HG03097 (cell line): Measurements from ENCODE around the gene TRPM1.

Source experiments
- ATAC-seq: cut with Tn5 transposase; IDR thresholded peaks from one replicate; pipeline ENCODE4 v1.9.1; 2021; ENCODE audit not compliant: unreplicated experiment, low FRiP score

TRPM1 gene

DNA sequence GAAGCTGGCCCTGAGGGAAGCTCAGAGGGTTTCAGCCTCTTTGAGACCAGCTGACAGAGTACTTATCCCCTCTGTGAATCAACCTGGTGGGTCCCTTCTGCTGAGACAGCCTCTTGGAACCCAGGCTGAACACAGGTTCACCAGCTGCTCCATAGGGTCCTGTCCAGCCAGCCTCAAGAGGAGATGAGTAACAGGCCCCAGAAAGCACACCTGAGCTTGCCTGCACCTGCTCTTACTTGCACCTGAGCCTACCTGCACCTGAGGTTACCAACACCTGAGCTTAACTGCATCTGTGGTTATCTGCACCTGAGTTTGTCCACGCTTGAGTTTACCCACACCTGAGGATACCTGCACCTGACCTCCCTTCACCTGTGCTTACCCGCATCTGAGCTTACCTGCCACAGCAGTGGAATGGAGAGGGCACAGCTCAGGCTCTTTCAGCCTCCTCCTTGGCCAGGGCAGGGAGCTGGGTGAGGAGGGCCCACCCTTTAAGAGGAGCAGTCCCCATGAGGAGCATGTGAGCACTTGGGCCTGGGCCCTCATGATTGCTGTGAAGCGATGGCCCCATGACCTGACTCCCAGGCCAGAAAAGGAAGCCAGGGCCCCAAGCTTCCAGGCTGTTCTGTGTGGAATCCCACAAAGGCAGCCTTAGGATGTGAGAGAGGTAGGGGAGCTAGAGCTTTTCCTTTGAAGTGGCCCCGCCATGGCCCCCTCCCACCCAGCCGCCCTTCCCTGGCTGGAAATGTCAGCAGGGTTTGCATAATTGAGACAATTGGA is at the start of gene TRPM1:
TSS of gene TRPM1 (minus strand) at position 464 of the 777 bp plus-strand sequence. CDS start 20,370 bp downstream, outside the sequence.
- ATAC-seq, result no peak

DNA sequence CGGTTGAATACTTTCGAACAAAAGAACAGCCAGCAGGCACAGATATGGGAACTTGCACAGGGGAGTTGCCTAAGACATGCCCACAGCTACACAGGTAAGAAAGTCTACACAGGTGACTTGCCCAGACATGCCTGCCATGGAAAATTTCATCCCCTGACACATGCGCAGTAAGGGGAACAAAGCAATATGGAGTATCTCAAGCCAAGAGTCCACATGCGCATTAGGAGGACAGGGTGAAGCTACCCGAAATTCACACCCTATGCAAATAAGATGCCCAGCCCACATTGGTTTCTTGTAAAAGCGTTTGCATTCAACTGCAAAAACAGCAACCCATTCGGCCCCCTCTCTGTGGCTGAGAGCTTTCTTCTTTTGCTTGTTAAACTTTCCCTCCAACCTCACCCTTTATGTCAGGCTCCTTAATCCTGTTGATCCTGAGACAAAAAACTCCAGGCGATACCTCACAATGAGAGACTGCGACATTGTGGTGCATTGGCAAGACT is 49.3 kb upstream of the TRPM1 start:
- no peak for ATAC-seq

DNA sequence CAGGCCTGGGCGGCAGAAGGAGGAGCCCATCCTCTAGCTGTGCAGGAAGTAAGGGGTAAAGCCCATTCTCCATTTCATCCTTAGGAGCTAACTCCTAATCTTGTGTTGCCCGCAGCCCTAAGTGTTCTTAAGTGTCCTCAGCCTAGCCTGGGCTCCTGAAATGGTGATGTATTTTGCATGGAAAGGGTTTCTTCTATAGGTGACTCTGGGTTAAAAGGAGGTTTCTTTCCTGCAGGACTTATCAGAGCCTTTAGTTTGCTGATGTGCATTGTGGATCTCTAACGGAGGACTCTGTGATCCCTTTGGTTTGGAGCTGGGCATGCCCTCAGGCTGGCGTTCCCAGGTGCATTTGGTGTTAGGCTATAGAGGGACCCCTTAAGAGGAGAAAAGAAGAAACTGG is 48.5 kb upstream of the TRPM1 start:
- ATAC-seq, result no peak

DNA sequence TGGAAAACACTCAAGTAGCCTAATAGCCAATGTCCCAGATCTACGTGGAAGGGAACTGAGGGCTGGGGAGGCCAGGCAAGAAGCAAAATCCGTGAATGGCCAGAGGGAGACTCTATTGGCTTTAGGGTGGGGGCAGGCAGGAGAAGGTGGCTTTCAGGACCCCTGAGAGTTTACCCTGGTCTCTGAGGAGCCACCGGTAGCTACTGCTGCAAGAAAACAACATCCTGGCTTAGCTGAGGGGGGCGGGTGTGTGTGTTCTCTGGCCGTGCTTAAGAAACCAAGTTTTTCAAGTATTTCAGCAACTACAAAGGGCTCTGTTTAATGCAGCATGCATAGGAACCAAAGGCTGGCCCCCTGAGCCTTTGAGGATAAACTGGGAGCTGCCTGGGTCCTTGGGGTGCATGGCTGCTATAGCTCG is 47.6 kb upstream of the TRPM1 start:
- no peak for ATAC-seq

GRCh38 chr15:31148297-31149087 is 47.0 kb upstream of the TRPM1 start:
- ATAC-seq, result no peak

DNA sequence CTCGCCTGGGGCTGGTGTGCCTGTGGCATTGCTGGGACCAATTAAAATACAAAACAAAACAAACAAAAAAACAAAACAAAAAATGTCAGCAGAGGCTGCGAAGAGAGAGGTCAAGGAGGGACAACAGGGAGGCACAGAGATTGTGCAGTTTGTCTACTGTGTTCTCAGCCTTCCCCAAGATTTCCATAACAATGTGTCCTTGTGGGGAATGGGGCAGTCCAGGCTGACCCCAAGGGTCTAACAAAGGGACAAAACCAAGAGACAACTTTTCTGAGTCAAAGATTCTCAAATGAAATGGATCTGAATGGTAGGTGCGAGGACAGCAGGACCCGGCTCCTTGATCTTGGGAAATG is 46.4 kb upstream of the TRPM1 start:
- ATAC-seq, result no peak

DNA sequence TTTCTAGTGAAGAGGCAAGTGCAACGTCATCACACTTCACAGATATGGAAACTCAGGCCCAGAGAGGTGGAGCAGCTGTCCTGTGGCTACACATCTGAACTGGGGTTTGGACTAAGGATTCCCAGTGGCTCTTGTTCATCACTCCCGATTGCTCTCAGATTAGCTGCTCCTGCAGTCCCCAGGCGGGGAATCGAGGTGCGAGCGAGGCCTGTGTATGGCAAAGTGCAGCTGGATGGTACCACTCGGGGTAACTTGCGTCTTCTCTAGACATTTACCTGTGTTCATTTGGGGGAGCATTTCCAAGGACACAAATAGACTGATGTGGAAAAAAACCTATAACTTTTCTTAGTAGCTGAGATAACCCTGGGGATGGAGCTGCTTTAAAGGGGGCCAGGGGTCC is 45.9 kb upstream of the TRPM1 start:
- no peak for ATAC-seq

GRCh38 chr15:31145271-31145911 is 43.9 kb upstream of the TRPM1 start:
- no peak for ATAC-seq

- ATAC-seq, result no peak
These were observed 40.3 kb upstream of the TRPM1 start for GRCh38 chr15:31141792-31142191.

DNA sequence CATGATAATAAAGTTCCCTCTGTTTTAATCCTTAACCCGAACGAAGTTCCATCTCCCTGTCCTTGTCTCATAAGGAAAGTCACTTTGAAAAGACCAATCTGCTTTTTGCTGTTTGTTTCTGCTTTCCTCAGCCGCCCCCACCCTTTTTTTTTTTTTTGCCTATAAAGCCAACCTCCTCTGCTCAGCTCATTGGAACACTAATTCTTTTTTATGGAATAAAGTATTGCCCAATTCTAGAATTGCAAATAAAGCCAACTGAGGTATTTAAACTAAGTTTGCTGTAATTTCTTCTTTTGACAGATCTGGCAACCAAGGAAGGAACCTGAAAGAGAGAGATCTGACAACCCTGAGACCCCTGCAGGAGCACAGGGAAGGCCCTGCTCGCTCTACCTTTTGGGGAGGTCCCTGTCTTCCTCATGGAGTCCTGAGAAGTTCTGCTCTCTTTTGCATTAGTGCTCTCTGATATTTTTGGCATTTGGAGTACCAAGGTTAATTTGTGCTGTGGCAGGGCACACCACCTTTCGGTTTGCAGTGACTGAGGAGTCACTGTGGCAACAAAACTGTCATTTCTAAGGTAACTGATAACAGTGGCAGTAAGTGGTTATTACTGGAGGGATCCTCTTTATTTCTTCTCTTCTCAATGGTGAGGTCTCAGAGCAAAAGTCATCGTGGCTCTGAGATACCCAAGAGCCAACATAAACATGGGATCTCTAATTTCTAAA is 35.2 kb upstream of the TRPM1 start:
- ATAC-seq, result no peak

DNA sequence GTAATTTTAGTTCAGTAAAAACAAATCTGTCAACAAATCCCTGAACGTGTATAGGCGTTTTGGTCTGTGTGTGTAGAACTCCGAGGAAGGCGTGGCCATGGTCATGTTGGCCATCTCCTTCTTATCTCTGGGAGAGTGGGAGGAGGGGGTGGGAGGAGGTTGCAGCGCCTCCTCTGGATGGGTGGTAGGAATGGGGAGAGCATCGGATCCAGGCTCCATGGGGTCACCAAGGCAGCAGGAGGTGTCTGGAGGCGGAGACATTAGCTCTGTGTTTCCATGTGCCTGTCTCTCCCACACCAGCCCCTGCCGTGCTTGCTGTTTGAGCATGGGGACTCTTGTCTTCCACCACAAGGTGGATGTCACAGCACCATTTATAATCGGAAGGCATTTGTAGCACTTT is 34.5 kb upstream of the TRPM1 start:
- no peak for ATAC-seq

GRCh38 chr15:31135523-31135922 is 34.0 kb upstream of the TRPM1 start:
- ATAC-seq, result no peak

DNA sequence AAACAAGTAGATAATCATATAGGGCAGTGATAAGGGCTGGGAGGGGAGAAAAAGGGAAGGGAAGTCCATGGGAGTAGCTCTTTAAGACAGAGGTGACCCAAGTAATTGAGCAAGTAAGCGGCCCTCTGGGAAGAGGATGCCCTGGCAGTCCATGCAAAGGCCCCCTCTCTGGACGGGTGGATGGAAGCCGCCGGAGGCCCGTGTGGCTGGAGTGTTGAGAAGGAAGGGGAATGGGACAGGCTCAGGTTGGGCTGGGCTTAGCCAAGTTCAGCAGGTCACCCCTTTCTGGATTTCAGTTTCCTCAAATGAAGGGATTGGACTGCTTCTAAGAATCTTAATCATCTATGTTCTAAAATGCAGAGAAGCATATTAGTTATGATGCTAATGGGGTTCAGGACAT is 32.4 kb upstream of the TRPM1 start:
- ATAC-seq, result no peak

DNA sequence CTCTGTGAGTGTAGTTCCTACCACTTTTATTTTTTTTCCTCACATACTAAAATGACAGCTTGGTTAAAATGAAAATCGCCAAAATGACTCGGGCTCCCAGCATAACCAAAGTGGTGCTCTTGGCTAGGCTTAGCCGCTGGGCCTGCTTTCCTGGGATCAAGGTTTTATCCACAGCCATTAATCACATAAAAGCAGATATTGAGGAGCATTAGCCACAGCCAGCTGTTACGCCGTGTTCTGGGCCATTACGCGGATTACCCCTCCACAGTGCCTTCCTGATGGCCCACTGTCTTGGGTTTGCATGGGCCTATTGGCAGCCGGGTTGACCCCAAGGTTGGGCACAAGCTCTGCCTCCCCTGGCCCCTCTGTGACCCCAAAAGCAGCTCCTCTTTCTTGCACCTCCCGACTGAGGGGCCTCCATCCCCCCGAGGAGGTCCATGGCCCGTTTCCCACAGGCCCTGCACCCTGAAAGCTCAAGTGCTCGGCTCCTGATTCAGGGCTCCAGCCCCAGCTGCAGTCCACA is 30.4 kb upstream of the TRPM1 start:
- no peak for ATAC-seq

DNA sequence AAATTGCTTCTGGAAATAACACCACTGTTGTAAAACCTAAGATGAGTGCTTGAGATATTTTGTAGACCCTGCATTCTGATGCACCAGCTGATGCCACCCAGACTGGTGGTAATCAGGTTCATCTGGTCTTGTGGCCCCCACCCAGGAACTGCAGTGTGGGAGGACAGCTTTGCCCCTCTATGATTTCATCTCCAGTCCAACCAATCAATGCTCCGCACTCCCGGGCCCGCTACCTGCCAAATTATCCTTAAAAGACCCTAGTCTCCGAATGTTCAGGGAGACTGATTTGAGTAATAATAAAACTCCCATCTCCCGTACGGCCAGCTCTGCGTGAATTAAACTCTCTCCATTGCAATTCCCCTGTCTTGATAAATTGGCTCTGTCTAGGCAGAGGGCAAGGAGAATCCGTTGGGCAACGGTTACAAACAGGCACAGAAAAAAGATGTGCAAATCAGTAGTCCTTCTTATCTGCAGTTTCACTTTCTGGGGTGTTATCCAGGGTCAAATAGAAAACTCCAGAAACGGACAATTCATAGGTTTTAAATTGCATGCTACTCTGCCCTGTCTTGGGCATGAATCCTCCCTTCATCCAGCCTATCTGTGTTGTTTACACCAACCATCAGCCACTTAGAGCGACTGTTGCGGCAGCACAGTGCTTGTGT is 29.2 kb upstream of the TRPM1 start:
- no peak for ATAC-seq

DNA sequence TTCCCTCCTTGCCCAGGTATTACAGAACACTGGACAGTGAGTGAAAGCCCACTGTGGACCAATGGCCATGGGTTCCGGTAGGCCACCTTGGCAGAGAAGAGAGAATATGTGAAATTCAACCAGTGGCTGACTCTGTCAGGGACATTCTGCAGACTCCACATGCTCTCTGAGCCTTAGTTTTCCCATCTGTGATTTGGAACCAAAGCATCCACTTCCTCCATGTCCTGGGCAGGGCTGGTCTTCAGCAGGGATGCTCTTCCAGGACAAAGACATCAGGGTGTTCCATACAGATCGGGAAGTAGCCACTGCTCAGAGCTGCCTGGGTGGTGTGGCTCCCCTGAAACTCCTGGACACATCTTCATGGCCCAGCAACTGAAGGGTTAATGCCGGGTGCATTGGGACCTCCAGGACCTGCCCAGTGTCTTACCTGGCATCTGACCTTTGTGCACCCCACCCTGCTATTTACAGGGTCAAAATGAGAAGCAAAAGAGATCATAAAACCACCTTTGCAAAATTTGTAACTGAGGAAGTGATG is 28.3 kb upstream of the TRPM1 start:
- ATAC-seq, result no peak

DNA sequence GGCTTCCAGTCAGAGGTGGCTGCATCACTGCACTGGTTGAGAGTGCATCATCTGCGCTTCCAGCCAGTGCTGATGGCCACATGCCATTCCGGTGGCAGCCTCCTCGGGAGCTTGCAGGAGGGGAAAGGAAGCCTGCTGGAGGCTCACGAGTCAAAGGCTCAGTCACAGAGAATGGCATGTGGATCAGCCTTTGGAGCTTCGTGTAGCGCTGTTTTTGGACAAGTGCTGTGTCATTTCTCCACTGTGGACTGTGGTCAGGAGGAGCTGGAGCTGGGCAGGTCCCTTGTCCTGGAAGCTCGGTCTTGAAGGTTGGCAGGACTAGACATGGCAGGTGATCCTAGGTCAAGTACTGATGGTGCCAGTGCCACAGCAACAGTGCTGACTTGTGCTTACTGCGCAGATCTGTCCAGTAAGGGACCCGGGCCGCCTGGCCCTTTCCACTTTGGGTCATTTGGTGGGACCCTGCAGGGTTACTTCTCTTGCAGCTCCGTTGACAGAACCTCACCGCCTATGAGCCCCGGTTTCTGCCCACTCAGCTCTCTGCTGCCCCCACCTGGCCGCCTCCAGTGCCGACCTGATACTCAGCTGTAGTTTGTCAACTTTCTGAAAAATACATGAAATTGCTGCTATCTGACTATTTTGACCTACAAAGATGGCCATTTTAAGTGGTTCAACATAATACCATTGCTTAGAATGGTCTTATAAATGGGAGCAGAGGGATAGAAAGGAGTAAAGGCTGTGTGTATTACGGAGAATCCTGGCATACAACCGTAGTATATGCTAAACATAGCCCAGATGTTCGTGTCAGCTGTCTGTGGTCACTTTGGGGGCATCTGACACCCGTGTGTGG is 27.6 kb upstream of the TRPM1 start:
- ATAC-seq, result no peak

DNA sequence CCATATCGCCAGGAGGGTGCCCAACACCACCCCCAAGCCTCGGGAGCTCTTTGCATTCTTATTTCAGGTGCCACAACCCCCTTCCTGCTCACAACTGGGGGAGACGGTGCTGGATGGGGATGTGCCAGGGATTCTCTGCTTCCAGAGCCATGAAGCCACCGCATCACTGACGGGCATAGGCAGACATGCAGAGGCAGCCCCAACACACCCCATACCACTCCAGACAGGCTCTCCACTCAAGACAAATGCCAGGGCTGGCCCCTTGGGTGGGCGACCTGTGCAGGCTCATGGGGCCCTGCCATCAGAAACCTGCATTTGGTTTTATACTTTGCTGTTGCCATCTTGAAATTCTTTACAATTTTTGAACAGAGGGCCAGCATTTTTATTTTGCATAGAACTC is 27.0 kb upstream of the TRPM1 start:
- no peak for ATAC-seq
